Cardiac fibroblast (primary cell): ENCODE data around the gene MIXL1.

Source experiments
- DNase-seq, 2 donors: peaks; one replicate each; pipeline versions ENCODE4 v3.0.0 to v3.0.0-alpha.2; 2010; ENCODE audit warnings: low read depth in 2 of 2
- H3K4me3 ChIP-seq, 2 donors: replicated peaks in 1 of 2; 1 replicate in 1 of 2; 2 replicates in 1 of 2; pipeline ENCODE4 v1.5.1; 2011; ENCODE audit warnings: low read depth in 2 of 2, low read length in 2 of 2, mild to moderate bottlenecking in 2 of 2, moderate library complexity in 1 of 2
- CTCF ChIP-seq: IDR thresholded peaks from one replicate; pipeline ENCODE4 v1.5.1; 2011; ENCODE audit warnings: low read depth, mild to moderate bottlenecking, low read length, inconsistent platforms

The MIXL1 gene

GRCh38 chr1:226223157-226223785 lies at the start of gene MIXL1:
Gene MIXL1, plus strand, starts transcription at chr1:226223664. Its CDS starts 18 bp downstream, at chr1:226223682.
- no peak for TF ChIP-seq CTCF
- H3K4me3 ChIP-seq = peak within 1 kb of the TSS; percentile 50 to 52
- DNase-seq = peak in 1 of 2 donors; percentile 13

DNA sequence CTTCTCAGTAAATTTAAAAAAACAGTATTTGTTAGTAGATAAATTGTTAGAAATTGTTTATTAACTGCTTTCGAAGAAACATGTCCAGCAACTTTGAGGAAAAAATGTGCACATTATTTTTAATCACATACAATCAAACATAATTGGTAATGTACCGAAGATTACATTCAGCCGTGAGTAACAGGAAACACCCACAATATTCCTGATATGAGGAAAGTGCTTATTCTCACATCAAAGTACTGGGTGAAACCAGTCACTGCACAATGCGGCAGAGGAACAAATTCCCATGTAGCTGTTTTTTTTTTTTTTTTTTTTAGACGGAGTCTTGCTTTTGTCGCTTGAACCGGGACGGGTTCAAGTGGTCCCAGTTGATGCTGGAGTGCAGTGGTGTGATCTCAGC lies 46.6 kb upstream of the MIXL1 start:
- H3K4me3 ChIP-seq = no peak overlapping the region
- TF ChIP-seq CTCF = no peak
- DNase-seq = peak in 1 of 2 donors; percentile 5

DNA sequence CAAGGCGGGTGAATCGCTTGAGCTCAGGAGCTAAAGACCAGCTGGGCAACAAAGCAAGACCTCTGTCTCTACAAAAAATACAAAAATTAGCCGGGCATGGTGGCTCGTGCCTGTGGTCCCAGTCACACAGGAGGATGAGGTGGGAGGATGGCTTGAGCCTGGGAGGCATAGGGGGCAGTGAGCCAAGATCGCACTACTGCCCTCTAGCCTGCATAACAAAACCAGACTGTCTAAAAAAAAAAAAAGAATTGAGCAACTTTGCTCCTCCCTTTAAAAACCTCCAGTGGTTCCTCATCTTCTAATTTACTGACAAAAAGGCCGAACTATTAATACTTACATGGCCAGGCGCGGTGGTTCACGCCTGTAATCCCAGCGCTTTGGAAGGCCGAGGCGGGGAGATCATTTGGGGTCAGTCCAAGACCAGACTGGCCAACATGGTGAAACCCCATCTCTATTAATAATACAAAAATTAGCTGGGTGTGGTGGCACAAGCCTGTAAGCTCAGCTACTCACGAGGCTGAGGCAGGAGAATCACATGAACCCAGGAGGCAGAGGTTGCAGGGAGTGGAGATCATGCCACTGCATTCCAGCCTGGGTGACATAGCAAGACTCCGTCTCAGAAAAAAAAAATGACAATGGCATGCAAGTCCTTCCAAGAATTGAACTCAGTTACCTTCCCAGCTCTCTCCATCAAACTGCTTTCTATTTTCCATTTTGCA lies 41.3 kb upstream of the MIXL1 start:
- TF ChIP-seq CTCF = peak; percentile 44
- no peak overlapping the region for H3K4me3 ChIP-seq
- peak; percentile 74 to 79 for DNase-seq

DNA sequence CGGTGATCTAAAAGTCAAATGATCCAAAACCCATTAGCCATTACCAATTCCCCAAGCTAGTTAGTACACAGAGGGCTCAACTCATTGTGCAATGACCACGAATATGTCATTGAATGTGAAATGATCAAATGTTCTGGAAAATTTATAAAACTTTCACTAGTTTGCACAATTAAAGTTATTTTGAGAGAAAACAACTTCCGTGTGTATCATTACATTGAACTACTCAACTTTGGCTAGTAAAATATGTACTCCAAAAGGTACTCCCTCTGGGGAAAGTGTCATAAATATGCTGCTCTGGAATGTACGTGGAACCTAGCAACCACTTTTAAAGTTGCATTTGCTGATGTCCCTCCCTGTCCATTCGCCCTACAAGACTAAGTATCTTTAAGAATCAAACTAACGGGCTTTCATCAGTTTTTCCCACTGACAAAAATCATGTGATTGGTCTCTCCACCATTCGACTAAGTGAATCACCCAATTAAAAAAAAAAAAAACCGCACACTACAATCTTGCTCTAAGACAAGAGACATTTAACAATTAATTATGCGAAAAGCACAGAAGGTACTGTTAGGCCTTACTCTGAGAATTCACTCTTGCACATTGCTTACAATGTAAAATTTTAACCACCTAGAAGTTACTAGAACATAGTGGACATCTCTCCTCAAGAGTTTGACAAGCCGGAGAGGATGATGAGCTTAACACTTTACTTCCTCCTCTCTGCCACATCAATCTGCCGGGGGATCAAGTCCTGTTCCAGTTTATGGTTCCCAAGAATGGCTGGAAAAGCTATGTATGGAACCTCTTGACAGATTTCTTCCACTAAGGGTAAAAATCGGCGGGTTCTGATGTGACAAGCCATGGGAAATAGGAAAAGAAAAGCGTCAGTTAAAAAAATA lies 38.1 kb upstream of the MIXL1 start:
- peak overlapping the region; percentile 88 to 94 for H3K4me3 ChIP-seq
- TF ChIP-seq CTCF = no peak
- DNase-seq = peak; percentile 34 to 51

DNA sequence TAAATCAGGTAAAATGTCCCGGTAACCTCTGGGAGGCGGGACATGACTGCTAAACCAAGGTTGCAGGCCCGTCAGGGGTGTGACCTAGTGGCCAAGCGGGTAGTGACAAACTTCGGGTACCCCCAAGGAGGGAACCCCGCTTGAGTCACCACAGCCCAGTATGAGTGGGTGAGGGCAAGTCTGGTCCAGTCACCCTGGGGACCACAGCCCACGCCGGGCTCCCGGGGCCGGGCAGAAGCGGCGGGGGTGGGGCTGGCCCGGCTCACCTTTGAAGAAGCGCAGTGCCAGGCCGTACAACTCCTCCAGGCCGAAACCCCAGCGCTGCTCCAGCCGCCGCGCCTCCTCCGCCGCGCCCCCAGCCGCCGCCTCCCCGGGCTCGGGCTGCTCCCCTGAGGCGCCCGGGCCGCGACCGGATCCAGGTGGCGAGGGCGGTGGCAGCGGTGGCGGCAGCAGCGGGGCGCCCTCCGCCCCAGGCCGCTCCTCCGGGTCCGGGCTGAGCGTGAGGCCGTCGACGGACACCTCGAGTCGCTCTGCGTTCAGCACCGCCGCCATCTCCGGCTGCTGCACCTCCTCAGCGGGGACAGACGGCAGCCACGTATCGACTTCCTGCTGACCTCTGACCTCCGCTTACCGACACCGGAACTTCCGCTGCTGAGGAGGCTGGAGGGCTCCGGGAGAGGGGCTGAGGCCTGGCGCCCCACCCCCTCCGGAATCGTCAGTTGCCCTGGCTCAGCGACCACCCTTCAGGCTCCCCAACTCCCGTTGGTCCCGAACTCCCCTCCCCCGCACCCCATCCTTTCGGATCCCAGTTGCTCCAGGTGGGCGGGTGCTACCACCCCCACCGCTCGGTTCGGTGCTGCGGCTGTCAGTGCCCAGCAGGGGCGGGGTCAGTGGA lies 37.1 kb upstream of the MIXL1 start, which contains the start of gene ACBD3:
Gene ACBD3, minus strand, starts transcription at position 618 of the 895 bp plus-strand sequence. Its CDS starts 66 bp downstream, at position 552.
- DNase-seq = peak; percentile 83 to 88
- peak within 1 kb of the TSS; percentile 88 to 94 for H3K4me3 ChIP-seq
- no peak for TF ChIP-seq CTCF

DNA sequence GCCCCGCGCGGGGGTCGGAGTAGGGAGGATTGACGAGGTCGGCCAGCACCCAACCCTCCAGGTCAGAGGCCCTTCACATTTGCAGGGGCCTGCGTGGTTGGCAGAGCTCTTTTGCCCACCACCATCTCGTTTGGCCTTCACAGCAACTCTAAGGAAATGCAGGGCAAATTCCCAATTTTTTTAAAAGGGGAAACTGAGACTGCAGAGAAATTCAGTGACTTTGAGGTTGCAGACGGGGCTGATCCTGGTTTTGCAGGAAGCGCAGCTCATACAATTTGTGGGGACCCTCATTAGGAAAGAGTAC lies 36.5 kb upstream of the MIXL1 start:
- H3K4me3 ChIP-seq = peak overlapping the region; percentile 88 to 94
- DNase-seq = no peak
- no peak for TF ChIP-seq CTCF
